Small intestine (tissue), 7 donors: ENCODE data around the gene HUS1. TPM values are rescaled to one million over a fixed set of nuclear protein-coding genes. Genes with fewer than 3 reads are reported as not detected.
A peak's percentile ranks its signal among the peaks of the same experiment; 100 is the strongest.

ENCODE experiments used
- DNase-seq, 2 donors: peaks; one replicate each; pipeline versions ENCODE4 v3.0.0 to v3.0.0-alpha.2; 2013
- FAIRE-seq: peaks from 2 replicates; lab custom pipeline; 2012; peaks lifted over from hg19 to GRCh38; lab: Jason Lieb, UNC
- H3K27ac ChIP-seq, 3 donors: one replicate each; pipeline ENCODE4 v1.5.1; 2013; ENCODE audit warnings: low read length in 2 of 3, mild to moderate bottlenecking in 2 of 3, control low read depth in 1 of 3, inconsistent platforms in 1 of 3, low read depth in 1 of 3, moderate library complexity in 1 of 3
- H3K27me3 ChIP-seq, 3 donors: one replicate each; pipeline ENCODE4 v1.6.1; 2013; ENCODE audit warnings: low read length in 3 of 3, inconsistent platforms in 1 of 3; ENCODE audit not compliant: control insufficient read depth in 3 of 3, insufficient read depth in 3 of 3
- H3K36me3 ChIP-seq, 3 donors: one replicate each; pipeline ENCODE4 v1.6.1; 2013; ENCODE audit warnings: low read length in 3 of 3, inconsistent platforms in 1 of 3, low read depth in 1 of 3, mild to moderate bottlenecking in 1 of 3, moderate library complexity in 1 of 3; ENCODE audit not compliant: control insufficient read depth in 3 of 3, insufficient read depth in 2 of 3
- H3K4me1 ChIP-seq, 3 donors: one replicate each; pipeline ENCODE4 v1.6.1; 2013; ENCODE audit warnings: low read length in 2 of 3, inconsistent platforms in 1 of 3, low read depth in 1 of 3, mild to moderate bottlenecking in 1 of 3, moderate library complexity in 1 of 3; ENCODE audit not compliant: control insufficient read depth in 3 of 3, insufficient read depth in 2 of 3
- H3K4me3 ChIP-seq, 3 donors: one replicate each; pipeline ENCODE4 v1.5.1; 2013; ENCODE audit warnings: low read length in 3 of 3, control low read depth in 1 of 3, inconsistent platforms in 1 of 3, low read depth in 1 of 3, mild to moderate bottlenecking in 1 of 3, moderate library complexity in 1 of 3
- H3K9me3 ChIP-seq, 2 donors: one replicate each; pipeline ENCODE4 v1.6.1; 2013; ENCODE audit warnings: low read depth in 1 of 2, low read length in 1 of 2; ENCODE audit not compliant: control insufficient read depth in 2 of 2, insufficient read depth in 1 of 2
- WGBS, 3 donors: extraction: QIAGEN DNeasy Blood & Tissue Kit; methylation state at CpG; one replicate each; pipeline ENCODE4 v1.1.7; 2013; 5-methylcytosine and 5-hydroxymethylcytosine counted together
- polyA plus RNA-seq, 4 donors: library from polyadenylated mRNA; stranded (reverse) in 3 of 4; unstranded in 1 of 4; fragments of 200-250 nt in 3 of 4; fragments of 120-200 nt in 1 of 4; gene quantifications; one replicate each; pipeline versions ENCODE4 v1.2.1 to v1.2.3, GENCODE V29; 2013
- donor health status: healthy with polysubstance abuse.
- donor health status: control.
- donor health status: control.
- donor health status: Bipolar disorder and iron deficiency.
- donor health status: healthy.

HUS1 gene
- polyA plus RNA-seq, 4 donors, result 9.5 to 21.0 (median 11.9) TPM

- no peaks in the 10 kb centered on the region for H3K27me3 ChIP-seq
- no peak overlapping the region for H3K27ac ChIP-seq
- H3K9me3 ChIP-seq, result no peaks in the 10 kb centered on the region
- 85 to 91% (median 86%) methylated on average over 4 of the region's 4 CpGs for WGBS, 3 donors
- DNase-seq (no peak), FAIRE-seq (no peak)
- H3K4me1 ChIP-seq, result peaks cover 0 to 5% (median 0%) of the 10 kb centered on the region in 3 donors
- H3K4me3 ChIP-seq, result no peak overlapping the region
- peaks cover 0 to 14% (median 5%) of the 10 kb centered on the region in 3 donors for H3K36me3 ChIP-seq
These were observed 25.0 kb downstream of the HUS1 start for GRCh38 chr7:47954231-47954911.

GRCh38 chr7:47953822-47954221 lies 25.6 kb downstream of the HUS1 start:
- H3K36me3 ChIP-seq, result peaks cover 0 to 14% (median 5%) of the 10 kb centered on the region in 3 donors
- 87 to 91% (median 91%) methylated on average over 4 of the region's 4 CpGs for WGBS, 3 donors
- no peak overlapping the region for H3K27ac ChIP-seq
- peaks cover 0 to 5% (median 0%) of the 10 kb centered on the region in 3 donors for H3K4me1 ChIP-seq
- no peaks in the 10 kb centered on the region for H3K9me3 ChIP-seq
- no peaks in the 10 kb centered on the region for H3K27me3 ChIP-seq
- no peak overlapping the region for H3K4me3 ChIP-seq
- DNase-seq, result no peak
- FAIRE-seq, result no peak

GRCh38 chr7:47952224-47952623 lies 27.2 kb downstream of the HUS1 start:
- Histone ChIP-seq H3K27ac (no peak overlapping the region), H3K36me3 (peaks cover 0 to 11% (median 2%) of the 10 kb centered on the region in 3 donors), H3K4me3 (no peak overlapping the region), H3K4me1 (peaks cover 0 to 5% (median 0%) of the 10 kb centered on the region in 3 donors), H3K27me3 (no peaks in the 10 kb centered on the region), H3K9me3 (no peaks in the 10 kb centered on the region)
- DNase-seq (no peak), FAIRE-seq (no peak)
- 73 to 86% (median 83%) methylated on average over 4 of the region's 4 CpGs for WGBS, 3 donors

- no peak for FAIRE-seq
- no peak overlapping the region for H3K27ac ChIP-seq
- peak in 1 of 2 donors; percentile 13 for DNase-seq
These were observed 28.0 kb downstream of the HUS1 start for GRCh38 chr7:47951374-47951773.

GRCh38 chr7:47950714-47951113 lies 28.7 kb downstream of the HUS1 start:
- peaks cover 0 to 8% (median 2%) of the 10 kb centered on the region in 3 donors for H3K36me3 ChIP-seq
- no peak overlapping the region for H3K27ac ChIP-seq
- peaks cover 0 to 10% (median 0%) of the 10 kb centered on the region in 3 donors for H3K4me1 ChIP-seq
- FAIRE-seq (no peak), DNase-seq (peak in 1 of 2 donors; percentile 15)
- H3K9me3 ChIP-seq, result no peaks in the 10 kb centered on the region
- no peaks in the 10 kb centered on the region for H3K27me3 ChIP-seq
- no peak overlapping the region for H3K4me3 ChIP-seq
- 30 to 57% (median 55%) methylated on average over 11 of the region's 11 CpGs for WGBS, 3 donors

More at GRCh38 chr7:47951374-47951773, 28.0 kb downstream of the HUS1 start:
- Histone ChIP-seq H3K27me3 (no peaks in the 10 kb centered on the region), H3K4me1 (peaks cover 0 to 8% (median 0%) of the 10 kb centered on the region in 3 donors), H3K36me3 (peaks cover 0 to 11% (median 2%) of the 10 kb centered on the region in 3 donors), H3K9me3 (no peaks in the 10 kb centered on the region), H3K4me3 (no peak overlapping the region)

- FAIRE-seq (no peak), DNase-seq (no peak)
- no peak overlapping the region for H3K4me3 ChIP-seq
- H3K4me1 ChIP-seq, result peaks cover 0 to 10% (median 0%) of the 10 kb centered on the region in 3 donors
- no peaks in the 10 kb centered on the region for H3K9me3 ChIP-seq
- peaks cover 0 to 6% (median 0%) of the 10 kb centered on the region in 3 donors for H3K36me3 ChIP-seq
- no peaks in the 10 kb centered on the region for H3K27me3 ChIP-seq
- H3K27ac ChIP-seq, result no peak overlapping the region
- WGBS, 3 donors, result 82 to 93% (median 88%) methylated on average over 4 of the region's 4 CpGs
These were observed 29.7 kb downstream of the HUS1 start for GRCh38 chr7:47949703-47950102.

- Histone ChIP-seq H3K36me3 (no peaks in the 10 kb centered on the region), H3K27ac (peak within 1 kb of the TSS in 1 of 3 donors; percentile 22), H3K9me3 (no peaks in the 10 kb centered on the region), H3K4me3 (no peak within 1 kb of the TSS), H3K27me3 (no peaks in the 10 kb centered on the region), H3K4me1 (peaks cover 0 to 10% (median 0%) of the 10 kb centered on the region in 3 donors)
- DNase-seq, result no peak
- FAIRE-seq, result no peak
- 78 to 85% (median 79%) methylated on average over 7 of the region's 7 CpGs for WGBS, 3 donors
These were observed 31.1 kb downstream of the HUS1 start, which contains the start of gene PKD1L1 for GRCh38 chr7:47948141-47948790. TSS of gene PKD1L1 (minus strand) at chr7:47948466. CDS start at chr7:47948440, 26 bp downstream.

GRCh38 chr7:47947355-47947749 lies 32.1 kb downstream of the HUS1 start:
- Histone ChIP-seq H3K4me1 (peaks cover 0 to 10% (median 0%) of the 10 kb centered on the region in 3 donors), H3K4me3 (no peak overlapping the region), H3K27me3 (no peaks in the 10 kb centered on the region), H3K9me3 (no peaks in the 10 kb centered on the region), H3K27ac (peak overlapping the region in 1 of 3 donors; percentile 22), H3K36me3 (no peaks in the 10 kb centered on the region)
- WGBS, 3 donors, result 93 to 98% (median 97%) methylated on average over 6 to 7 of the region's 7 CpGs
- FAIRE-seq, result no peak
- DNase-seq, result no peak
